Tibial nerve (tissue), 4 donors: ENCODE data around the gene CNTNAP4.

Experiments
- CTCF ChIP-seq, 5 experiments: fragments of 200-600 bp in 3 of 5; fragments of 450-650 bp in 2 of 5; sonication (generic) in 3 of 5; IDR thresholded peaks; one replicate each; pipeline ENCODE4 v1.5.1; 2016 to 2019; ENCODE audit warnings: antibody characterized with exemption in 5 of 5, mild to moderate bottlenecking in 3 of 5, moderate library complexity in 2 of 5
- EP300 ChIP-seq, 2 donors: sonication (generic); formaldehyde crosslinking; IDR thresholded peaks; one replicate each; pipeline ENCODE4 v1.6.1; 2017; ENCODE audit warnings: antibody characterized with exemption in 2 of 2, mild to moderate bottlenecking in 1 of 2
- POLR2A ChIP-seq, 2 donors: fragments of 450-650 bp; IDR thresholded peaks; one replicate each; pipeline ENCODE4 v1.6.1; 2017; ENCODE audit warnings: antibody characterized with exemption in 2 of 2, mild to moderate bottlenecking in 2 of 2, moderate library complexity in 2 of 2

DNA sequence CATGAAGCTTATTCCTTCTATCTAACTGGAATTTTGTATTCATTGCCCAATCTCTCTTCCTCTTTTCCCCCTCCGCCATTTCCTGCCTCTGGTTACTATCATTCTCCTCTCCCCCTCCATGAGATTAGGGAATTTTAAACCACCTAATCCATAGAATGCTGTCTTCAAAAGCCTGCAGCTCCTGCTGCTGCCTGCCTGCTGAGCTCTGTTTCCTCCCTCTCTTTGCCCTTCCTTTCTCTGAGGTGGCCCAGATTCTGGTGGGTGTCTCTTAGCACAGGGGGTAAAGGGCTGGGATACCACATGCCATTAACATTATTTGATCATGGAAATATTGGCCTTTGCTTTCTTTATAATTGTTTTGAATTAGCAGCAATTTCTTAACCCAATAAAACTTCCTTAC is 241.6 kb downstream of the CNTNAP4 start:
- no peak for TF ChIP-seq CTCF (IDR thresholded peaks at IDR 0.05)
- no peak for TF ChIP-seq EP300 (IDR thresholded peaks at IDR 0.05)
- no peak for TF ChIP-seq POLR2A (IDR thresholded peaks at IDR 0.05)
